Activated naive CD4-positive, alpha-beta T cell (primary cell): ENCODE measurements around the gene UNKL.
"Not testable (repeated sequence)": the region's sequence is repeated elsewhere in the genome, so short reads cannot be mapped to it uniquely, and the experiment has no call there.

ENCODE experiments used
- DNase-seq, 4 experiments: peaks; one replicate each; lab custom pipeline; 2025; lab: John Stamatoyannopoulos, UW

UNKL gene

GRCh38 chr16:1446296-1447080 is 32.0 kb upstream of the UNKL start:
- DNase-seq = no peak

- DNase-seq = no peak
Observed at GRCh38 chr16:1445518-1446203, 31.2 kb upstream of the UNKL start.

GRCh38 chr16:1444730-1445517 is 30.4 kb upstream of the UNKL start:
- no peak for DNase-seq

GRCh38 chr16:1443980-1444729 is 29.7 kb upstream of the UNKL start, which contains the start of gene CCDC154:
Gene CCDC154, minus strand, starts transcription at chr16:1444556. Its CDS starts 234 bp downstream, at chr16:1444322.
- DNase-seq = no peak

- DNase-seq = no peak
Observed at GRCh38 chr16:1443403-1443973, 29.0 kb upstream of the UNKL start.

GRCh38 chr16:1442697-1443096 is 28.2 kb upstream of the UNKL start:
- no peak for DNase-seq

- DNase-seq = no peak
Observed at GRCh38 chr16:1441391-1441829, 26.9 kb upstream of the UNKL start.

- DNase-seq = not testable (repeated sequence)
Observed at GRCh38 chr16:1439699-1440074, 25.2 kb upstream of the UNKL start.

- DNase-seq = no peak
Observed at GRCh38 chr16:1439058-1439698, 24.7 kb upstream of the UNKL start.

- no peak for DNase-seq
Observed at GRCh38 chr16:1438229-1439057, 23.9 kb upstream of the UNKL start.

GRCh38 chr16:1437606-1438005 is 23.1 kb upstream of the UNKL start:
- DNase-seq = no peak

- no peak for DNase-seq
Observed at GRCh38 chr16:1436731-1437355, 22.3 kb upstream of the UNKL start.

GRCh38 chr16:1435921-1436697 is 21.6 kb upstream of the UNKL start:
- no peak for DNase-seq

GRCh38 chr16:1434644-1435592 is 20.4 kb upstream of the UNKL start:
- DNase-seq = no peak

GRCh38 chr16:1433756-1434155 is 19.3 kb upstream of the UNKL start:
- no peak for DNase-seq

GRCh38 chr16:1433263-1433560 is 18.7 kb upstream of the UNKL start:
- no peak for DNase-seq

GRCh38 chr16:1432388-1433262 is 18.1 kb upstream of the UNKL start:
- DNase-seq = no peak
